HepG2 (cell line): Measurements from ENCODE around the gene CNBD2. TPM values are rescaled to one million over a fixed set of nuclear protein-coding genes. Genes with fewer than 3 reads are reported as not detected.

ENCODE experiments used
- ATAC-seq: fragments of 200-7000 bp; cut with Tn5 transposase; 3 replicates; pipeline ENCODE4 v1.9.1; 2020; ENCODE audit warnings: mild to moderate bottlenecking, moderate library complexity
- BruUV-seq: library from RNA; stranded (reverse); fragments of 400-500 nt; replicated peaks from 2 replicates; lab custom pipeline; 2021; lab: Mats Ljungman, UMichigan
- CTCF ChIA-PET: fragments of 300-600 bp; formaldehyde crosslinking; extraction: SDS; loops from one replicate; lab custom pipeline; 2021; ENCODE audit warnings: low total read pairs, inconsistent platforms, low intra/inter-chr PET ratio; lab: Yijun Ruan, JAX
- POLR2A ChIA-PET: fragments of 350-600 bp; sonication (Branson Sonifier 250); formaldehyde crosslinking; loops from one replicate; lab custom pipeline; 2020; ENCODE audit warnings: antibody characterized with exemption, inconsistent platforms; lab: Yijun Ruan, JAX
- DNase-seq: peaks from one replicate; pipeline ENCODE4 v3.0.0-alpha.2; 2015; ENCODE audit warnings: low spot score
- FAIRE-seq: peaks from 3 replicates; lab custom pipeline; 2011; peaks lifted over from hg19 to GRCh38; lab: Jason Lieb, UNC
- H2AFZ ChIP-seq: one replicate; pipeline ENCODE4 v1.6.1; 2011; ENCODE audit warnings: low read length, inconsistent platforms
- H3K27ac ChIP-seq: fragments of 300-600 bp; 3 replicates; pipeline ENCODE4 v1.8.0; 2011; ENCODE audit warnings: mixed run types, mild to moderate bottlenecking, mixed read lengths, low read length, inconsistent platforms; ENCODE audit not compliant: insufficient read depth; ENCODE audit errors: extremely low read length
- H3K27me3 ChIP-seq, 2 experiments: fragments of 200-600 bp in 1 of 2; 2 replicates in 1 of 2; 3 replicates in 1 of 2; pipeline versions ENCODE4 v1.6.0 to v1.8.0; 2011; ENCODE audit warnings: low read length in 2 of 2, mild to moderate bottlenecking in 2 of 2, moderate library complexity in 2 of 2, inconsistent platforms in 1 of 2; ENCODE audit not compliant: insufficient read depth in 2 of 2, control insufficient read depth in 1 of 2
- H3K36me3 ChIP-seq, 2 experiments: fragments of 200-600 bp in 1 of 2; replicated peaks in 1 of 2; 2 replicates in 1 of 2; 3 replicates in 1 of 2; pipeline versions ENCODE4 v1.5.1 to v1.8.0; 2011; ENCODE audit warnings: low read length in 2 of 2, inconsistent platforms in 1 of 2; ENCODE audit not compliant: insufficient read depth in 2 of 2, control insufficient read depth in 1 of 2
- H3K4me1 ChIP-seq: 2 replicates; pipeline ENCODE4 v1.5.1; 2012; ENCODE audit warnings: low read length, inconsistent platforms; ENCODE audit not compliant: insufficient read depth
- H3K4me2 ChIP-seq: 2 replicates; pipeline ENCODE4 v1.6.0; 2011; ENCODE audit warnings: low read depth, low read length, inconsistent platforms
- H3K4me3 ChIP-seq, 3 experiments: fragments of 200-600 bp in 1 of 3; sonication (generic), shearing (Covaris generic) in 1 of 3; replicated peaks in 1 of 3; 2 replicates each; pipeline ENCODE4 v1.5.1; 2011 to 2016; ENCODE audit warnings: low read length in 3 of 3, inconsistent platforms in 2 of 3, low read depth in 2 of 3, mild to moderate bottlenecking in 2 of 3, control low read depth in 1 of 3, mixed read lengths in 1 of 3; ENCODE audit not compliant: insufficient read depth in 1 of 3
- H3K79me2 ChIP-seq: one replicate; pipeline ENCODE4 v1.6.1; 2011; ENCODE audit warnings: low read length, inconsistent platforms; ENCODE audit not compliant: insufficient read depth
- H3K9ac ChIP-seq: 2 replicates; pipeline ENCODE4 v1.6.0; 2011; ENCODE audit warnings: mild to moderate bottlenecking, low read depth, low read length, inconsistent platforms; ENCODE audit not compliant: insufficient read depth
- H3K9me3 ChIP-seq: 2 replicates; pipeline ENCODE4 v1.5.1; 2012; ENCODE audit warnings: mild to moderate bottlenecking, low read length
- H4K20me1 ChIP-seq: 2 replicates; pipeline ENCODE4 v1.6.0; 2011; ENCODE audit warnings: inconsistent platforms, mild to moderate bottlenecking, low read length, moderate library complexity; ENCODE audit not compliant: insufficient read depth
- HES4 ChIP-seq: sonication (generic); formaldehyde crosslinking; IDR thresholded peaks from 2 replicates; pipeline ENCODE4 v1.9.0; 2021; ENCODE audit warnings: mild to moderate bottlenecking, missing genetic modification reagents, borderline replicate concordance
- HNRNPL ChIP-seq: fragments of 200-400 bp; formaldehyde crosslinking; IDR thresholded peaks from 2 replicates; pipeline ENCODE4 v1.6.1; 2017; ENCODE audit warnings: mild to moderate bottlenecking, low read depth, low read length
- MAFG ChIP-seq: sonication (generic); formaldehyde crosslinking; IDR thresholded peaks from 2 replicates; pipeline ENCODE4 v1.5.1; 2020; ENCODE audit warnings: mild to moderate bottlenecking, missing genetic modification reagents
- NRL ChIP-seq: sonication (generic); formaldehyde crosslinking; IDR thresholded peaks from 2 replicates; pipeline ENCODE4 v1.5.0; 2020; ENCODE audit warnings: missing genetic modification reagents, mild to moderate bottlenecking, moderate library complexity, borderline replicate concordance
- TSC22D2 ChIP-seq: sonication (generic); formaldehyde crosslinking; IDR thresholded peaks from 2 replicates; pipeline ENCODE4 v1.5.1; 2020; ENCODE audit warnings: missing genetic modification reagents, mild to moderate bottlenecking, borderline replicate concordance
- ZFP36L2 ChIP-seq: sonication (generic); formaldehyde crosslinking; IDR thresholded peaks from 2 replicates; pipeline ENCODE4 v1.4.0; 2020; ENCODE audit warnings: missing genetic modification reagents
- ZNF350 ChIP-seq: sonication (generic); formaldehyde crosslinking; IDR thresholded peaks from 2 replicates; pipeline ENCODE4 v1.4.0; 2020; ENCODE audit warnings: mild to moderate bottlenecking, low read depth, missing genetic modification reagents, borderline replicate concordance
- ZNF589 ChIP-seq: sonication (generic); formaldehyde crosslinking; conservative IDR thresholded peaks from 2 replicates; pipeline ENCODE4 v1.8.0; 2022; ENCODE audit warnings: mild to moderate bottlenecking, moderate library complexity, missing genetic modification reagents
- ZNF687 ChIP-seq: sonication (generic); formaldehyde crosslinking; IDR thresholded peaks from 2 replicates; pipeline ENCODE4 v1.5.1; 2020; ENCODE audit warnings: mild to moderate bottlenecking, missing genetic modification reagents, moderate library complexity
- ZNF768 ChIP-seq: sonication (generic); formaldehyde crosslinking; IDR thresholded peaks from 2 replicates; pipeline ENCODE4 v1.4.0; 2020; ENCODE audit warnings: missing genetic modification reagents
- ZNF780A ChIP-seq: sonication (generic); formaldehyde crosslinking; IDR thresholded peaks from 2 replicates; pipeline ENCODE4 v1.8.0; 2022; ENCODE audit warnings: mild to moderate bottlenecking, missing genetic modification reagents, moderate library complexity
- ZSCAN22 ChIP-seq: sonication (generic); formaldehyde crosslinking; IDR thresholded peaks from 2 replicates; pipeline ENCODE4 v1.4.0; 2020; ENCODE audit warnings: mild to moderate bottlenecking, missing genetic modification reagents
- WGBS: methylation state at CpG from one replicate; pipeline ENCODE4 v1.1.6; 2017; ENCODE audit warnings: low lambda C conversion rate; 5-methylcytosine and 5-hydroxymethylcytosine counted together
- in situ Hi-C: cut with HindIII; loops from 2 replicates; pipeline ENCODE4 v1.10.0; 2017; ENCODE audit warnings: low pct_unique_long_range_greater_than_20kb; ENCODE audit not compliant: extremely low pct_ligation_motif_present
- intact Hi-C: fragments of 100-400 bp; cut with micrococcal nuclease; formaldehyde crosslinking; loops from one replicate; pipeline ENCODE4 v1.10.0; 2022; ENCODE audit not compliant: unreplicated experiment
- polyA plus RNA-seq, 8 experiments: library from polyadenylated mRNA; depleted of rRNA in 3 of 8; stranded (reverse) in 7 of 8; unstranded in 1 of 8; fragments of >200 nt; fragmentation: Illumina TruSeq in 4 of 8; extraction: Trizol in 4 of 8; gene quantifications; 2 replicates each; pipeline versions ENCODE4 v1.2.1 to v1.2.3, GENCODE V29; 2011 to 2016; ENCODE audit warnings: low read depth in 4 of 8, missing spikeins in 1 of 8, mixed read lengths in 1 of 8; ENCODE audit not compliant: insufficient read depth in 1 of 8
- total RNA-seq, 5 experiments: library from RNA; depleted of rRNA; stranded (reverse); fragments of >200 nt; fragmentation: Illumina TruSeq; extraction: Trizol; gene quantifications; 2 replicates each; pipeline ENCODE4 v1.2.3, GENCODE V29; 2016; ENCODE audit warnings: low read depth in 1 of 5
- TF ChIP-seq, protein P1 (sequence below): sonication (generic); formaldehyde crosslinking; IDR thresholded peaks from 2 replicates; pipeline ENCODE4 v1.4.0; 2020; ENCODE audit warnings: mild to moderate bottlenecking, missing genetic modification reagents, borderline replicate concordance
- TF ChIP-seq, protein P2 (sequence below): sonication (generic); formaldehyde crosslinking; IDR thresholded peaks from 2 replicates; pipeline ENCODE4 v1.5.0; 2020; ENCODE audit warnings: missing genetic modification reagents

CNBD2 gene
- total and polyA plus RNA-seq, 2 of the 13 experiments (the other 11 are each of a cell fraction or from before 2014, with no cell fraction given), result 12.4 to 22.8 TPM

GRCh38 chr20:36064658-36065426 is 96.5 kb downstream of the CNBD2 start (continued):
- TF ChIP-seq ZNF687 (CRISPR knock-in tag) (peak; percentile 95), MAFG (CRISPR knock-in tag) (no peak), TSC22D2 (CRISPR knock-in tag) (no peak), ZNF350 (peak; percentile 96)

DNA sequence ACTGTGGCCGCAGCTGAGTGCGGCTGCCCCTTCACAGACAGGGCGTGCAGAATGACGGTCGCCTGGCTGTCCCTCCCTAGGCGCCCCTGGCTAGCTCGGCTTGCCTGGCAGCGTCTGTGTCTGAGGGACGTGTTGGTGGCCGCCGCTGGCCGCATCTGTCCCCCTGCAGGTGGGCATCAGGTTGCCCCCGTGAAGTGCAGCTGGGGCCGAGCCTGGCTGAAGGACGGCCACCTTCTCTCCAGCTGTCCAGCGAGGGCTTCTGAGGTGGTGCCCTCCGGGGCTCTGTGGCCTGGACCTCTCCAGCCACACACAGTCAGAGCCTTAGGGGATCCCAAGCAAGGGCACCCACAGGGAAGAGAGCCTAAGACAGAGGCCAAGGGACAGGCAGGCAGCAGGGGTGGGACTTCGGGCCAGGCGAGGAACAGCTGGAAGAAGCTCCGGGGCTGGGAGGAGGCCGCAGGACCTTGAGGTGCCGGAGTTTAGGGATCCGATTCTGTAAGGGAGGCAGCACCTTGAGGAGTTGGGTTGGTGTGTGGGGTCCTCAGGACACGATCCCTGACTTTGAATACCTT is 97.1 kb downstream of the CNBD2 start:
- no peak for DNase-seq
- TF ChIP-seq, protein P1, sequence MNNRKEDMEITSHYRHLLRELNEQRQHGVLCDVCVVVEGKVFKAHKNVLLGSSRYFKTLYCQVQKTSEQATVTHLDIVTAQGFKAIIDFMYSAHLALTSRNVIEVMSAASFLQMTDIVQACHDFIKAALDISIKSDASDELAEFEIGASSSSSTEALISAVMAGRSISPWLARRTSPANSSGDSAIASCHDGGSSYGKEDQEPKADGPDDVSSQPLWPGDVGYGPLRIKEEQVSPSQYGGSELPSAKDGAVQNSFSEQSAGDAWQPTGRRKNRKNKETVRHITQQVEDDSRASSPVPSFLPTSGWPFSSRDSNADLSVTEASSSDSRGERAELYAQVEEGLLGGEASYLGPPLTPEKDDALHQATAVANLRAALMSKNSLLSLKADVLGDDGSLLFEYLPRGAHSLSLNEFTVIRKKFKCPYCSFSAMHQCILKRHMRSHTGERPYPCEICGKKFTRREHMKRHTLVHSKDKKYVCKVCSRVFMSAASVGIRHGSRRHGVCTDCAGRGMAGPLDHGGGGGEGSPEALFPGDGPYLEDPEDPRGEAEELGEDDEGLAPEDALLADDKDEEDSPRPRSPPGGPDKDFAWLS (CRISPR knock-in tag), result 0 out of 2 replicates have a peak, but pooled peaks have one; percentile 52
- TF ChIP-seq ZNF589 (CRISPR knock-in tag) (peak; percentile 39; the same call in 1 of the 2 replicates), ZNF780A (peak; percentile 78; the same call in 1 of the 2 replicates), ZSCAN22 (CRISPR knock-in tag) (0 out of 2 replicates have a peak, but pooled peaks have one; percentile 19), NRL (CRISPR knock-in tag) (peak; percentile 1; the same call in 1 of the 2 replicates), HNRNPL (peak; percentile 78; the same call in 1 of the 2 replicates), ZNF768 (peak; percentile 30; the same call in 1 of the 2 replicates), HES4 (0 out of 2 replicates have a peak, but pooled peaks have one; percentile 5), ZFP36L2 (CRISPR knock-in tag) (no peak)
- TF ChIP-seq, protein P2, sequence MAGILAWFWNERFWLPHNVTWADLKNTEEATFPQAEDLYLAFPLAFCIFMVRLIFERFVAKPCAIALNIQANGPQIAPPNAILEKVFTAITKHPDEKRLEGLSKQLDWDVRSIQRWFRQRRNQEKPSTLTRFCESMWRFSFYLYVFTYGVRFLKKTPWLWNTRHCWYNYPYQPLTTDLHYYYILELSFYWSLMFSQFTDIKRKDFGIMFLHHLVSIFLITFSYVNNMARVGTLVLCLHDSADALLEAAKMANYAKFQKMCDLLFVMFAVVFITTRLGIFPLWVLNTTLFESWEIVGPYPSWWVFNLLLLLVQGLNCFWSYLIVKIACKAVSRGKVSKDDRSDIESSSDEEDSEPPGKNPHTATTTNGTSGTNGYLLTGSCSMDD (CRISPR knock-in tag), result peak; percentile 52; the same call in 1 of the 2 replicates

More for the DNA sequence above, 97.1 kb downstream of the CNBD2 start:
- intact Hi-C loops, result no loop called here
- Histone ChIP-seq H3K4me3 (peak overlapping the region in 2 of 3 experiments; percentile 62 to 83; a peak in 5 of 6 replicates), H3K4me1 (peaks cover 54% of the 10 kb centered on the region), H3K4me2 (peak overlapping the region; percentile 91), H4K20me1 (no peaks in the 10 kb centered on the region), H3K9me3 (no peaks in the 10 kb centered on the region), H3K79me2 (no peaks in the 10 kb centered on the region), H3K27me3 (peaks cover 0 to 4% of the 10 kb centered on the region in 2 experiments; a peak in 2 of 5 replicates), H3K27ac (no peak overlapping the region), H3K36me3 (no peaks in the 10 kb centered on the region), H3K9ac (peak overlapping the region; percentile 61; the same call in 1 of the 2 replicates), H2AFZ (no peak overlapping the region)
- in situ Hi-C loops, result no loop called here
- ATAC-seq, result no peak
- BruUV-seq, result no TSS peak
- FAIRE-seq, result no peak
- WGBS, result 69% methylated on average over 15 of the region's 24 CpGs
- POLR2A ChIA-PET, result interaction anchor here (1.1 to 2.2 kb wide), 8 partner anchors 9 to 118 kb away, joined by 4 to 13 read pairs (median 5); partner anchors contain the start of gene SCAND1
- CTCF ChIA-PET, result no interaction called here
